Breast epithelium (tissue), 3 donors: Measurements from ENCODE around the gene HSF4.

ENCODE experiments used
- POLR2A ChIP-seq: fragments of 450-650 bp; IDR thresholded peaks from one replicate; pipeline ENCODE4 v1.6.1; 2016; ENCODE audit warnings: antibody characterized with exemption, mild to moderate bottlenecking, moderate library complexity
- TF ChIP-seq, protein P1 (sequence below), 3 donors: fragments of 450-650 bp; IDR thresholded peaks; one replicate each; pipeline ENCODE4 v1.5.1; 2016 to 2017; ENCODE audit warnings: antibody characterized with exemption in 3 of 3, mild to moderate bottlenecking in 3 of 3, moderate library complexity in 3 of 3

DNA sequence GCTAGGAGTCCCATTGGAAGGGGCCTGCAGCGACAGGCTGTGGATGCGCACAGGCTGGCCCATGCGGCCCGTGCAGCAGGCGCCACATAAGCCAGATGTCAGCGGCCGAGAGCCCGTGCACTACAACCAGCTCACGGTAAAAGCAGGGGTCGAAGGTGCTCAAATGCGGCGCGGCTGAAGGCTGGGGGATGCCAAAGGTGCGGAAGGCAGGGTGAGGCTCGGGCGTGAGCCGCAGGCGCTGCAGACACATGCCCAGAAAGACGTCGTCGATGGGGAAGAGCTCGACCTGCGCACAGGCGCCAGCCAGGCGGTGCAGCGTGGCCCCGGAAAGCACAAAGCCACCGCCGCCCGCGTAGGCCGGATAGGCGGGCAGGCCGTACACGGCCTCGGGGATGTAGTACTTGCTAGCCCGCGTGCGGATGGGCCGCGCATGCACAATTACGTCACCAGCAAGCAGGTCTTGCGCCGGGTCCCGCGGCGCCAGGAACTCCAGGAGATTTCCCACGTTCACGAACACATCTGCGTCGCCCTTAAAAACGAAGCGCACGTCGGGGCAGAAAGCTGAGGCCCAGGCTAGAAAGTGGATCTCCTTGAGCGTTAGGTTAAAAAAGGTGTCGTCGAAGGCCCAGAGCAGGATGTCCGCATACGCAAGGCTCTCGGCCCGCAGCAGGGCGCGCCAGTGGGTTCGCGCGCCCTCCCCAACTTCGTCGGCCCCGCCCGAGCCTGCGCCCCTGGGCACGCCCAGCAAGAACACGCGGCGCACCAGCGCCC lies 15.1 kb upstream of the HSF4 start:
- TF ChIP-seq POLR2A = no peak
- TF ChIP-seq, protein P1, sequence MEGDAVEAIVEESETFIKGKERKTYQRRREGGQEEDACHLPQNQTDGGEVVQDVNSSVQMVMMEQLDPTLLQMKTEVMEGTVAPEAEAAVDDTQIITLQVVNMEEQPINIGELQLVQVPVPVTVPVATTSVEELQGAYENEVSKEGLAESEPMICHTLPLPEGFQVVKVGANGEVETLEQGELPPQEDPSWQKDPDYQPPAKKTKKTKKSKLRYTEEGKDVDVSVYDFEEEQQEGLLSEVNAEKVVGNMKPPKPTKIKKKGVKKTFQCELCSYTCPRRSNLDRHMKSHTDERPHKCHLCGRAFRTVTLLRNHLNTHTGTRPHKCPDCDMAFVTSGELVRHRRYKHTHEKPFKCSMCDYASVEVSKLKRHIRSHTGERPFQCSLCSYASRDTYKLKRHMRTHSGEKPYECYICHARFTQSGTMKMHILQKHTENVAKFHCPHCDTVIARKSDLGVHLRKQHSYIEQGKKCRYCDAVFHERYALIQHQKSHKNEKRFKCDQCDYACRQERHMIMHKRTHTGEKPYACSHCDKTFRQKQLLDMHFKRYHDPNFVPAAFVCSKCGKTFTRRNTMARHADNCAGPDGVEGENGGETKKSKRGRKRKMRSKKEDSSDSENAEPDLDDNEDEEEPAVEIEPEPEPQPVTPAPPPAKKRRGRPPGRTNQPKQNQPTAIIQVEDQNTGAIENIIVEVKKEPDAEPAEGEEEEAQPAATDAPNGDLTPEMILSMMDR (IDR thresholded peaks at IDR 0.05) = no peak
